CD4-positive, alpha-beta T cell treated with Interleukin-2 at 100 ng/mL for 4 hours (primary cell): ENCODE measurements around the gene MFSD11.
A peak's percentile ranks its signal among the peaks of the same experiment; 100 is the strongest.
"Not testable (repeated sequence)": the region's sequence is repeated elsewhere in the genome, so short reads cannot be mapped to it uniquely, and the experiment has no call there.

ENCODE experiments used
- DNase-seq: peaks from one replicate; pipeline ENCODE4 v3.0.0-alpha.2; 2020; ENCODE audit warnings: low spot score

Gene MFSD11

DNA sequence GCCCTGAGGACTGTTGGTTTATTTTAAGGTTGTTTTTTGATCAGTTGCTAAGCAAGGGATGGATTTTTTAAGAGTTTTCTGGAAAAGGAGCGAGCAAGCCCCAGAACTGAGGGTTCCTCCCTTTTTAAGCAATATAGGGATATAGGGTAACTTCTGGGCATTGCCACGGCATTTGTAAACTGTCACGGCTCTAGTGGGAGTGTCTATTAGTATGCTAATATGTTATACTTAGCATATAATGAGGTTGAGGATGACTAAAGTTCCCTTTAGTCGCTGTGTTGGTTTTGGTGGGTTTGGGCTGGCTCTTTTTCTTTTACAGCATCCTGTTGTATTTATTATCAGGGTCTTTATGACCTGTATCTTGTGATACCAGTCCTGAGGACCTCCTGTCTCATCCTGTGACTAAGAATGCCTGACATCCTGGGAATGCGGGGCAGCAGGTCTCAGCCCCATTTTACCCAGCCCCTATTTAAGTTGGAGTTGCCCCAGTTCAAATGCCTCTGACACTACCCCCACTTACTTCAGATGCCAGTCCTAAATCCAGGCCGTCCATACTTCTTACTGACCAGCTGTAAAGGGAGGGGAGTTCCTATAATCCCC, 59.4 kb downstream of the MFSD11 start:
- DNase-seq = no peak

DNA sequence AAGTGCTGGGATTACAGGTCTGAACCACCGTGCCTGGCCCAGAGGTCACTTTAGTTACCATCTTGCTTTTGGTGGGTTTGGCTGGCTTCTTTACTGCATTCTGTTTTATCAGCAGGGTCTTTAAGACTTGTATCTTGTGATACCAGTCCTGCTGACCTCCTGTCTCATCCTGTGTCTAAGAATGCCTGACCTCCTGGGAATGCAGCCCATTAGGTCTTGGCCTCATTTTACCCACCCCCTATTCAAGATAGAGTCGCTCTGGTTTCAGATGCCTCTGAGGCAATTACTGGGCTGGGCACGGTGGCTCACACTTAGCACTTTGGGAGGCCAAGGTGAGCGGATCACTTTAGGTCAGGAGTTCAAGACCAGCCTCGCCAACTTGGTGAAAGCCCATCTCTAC, 63.8 kb downstream of the MFSD11 start:
- no peak for DNase-seq

DNA sequence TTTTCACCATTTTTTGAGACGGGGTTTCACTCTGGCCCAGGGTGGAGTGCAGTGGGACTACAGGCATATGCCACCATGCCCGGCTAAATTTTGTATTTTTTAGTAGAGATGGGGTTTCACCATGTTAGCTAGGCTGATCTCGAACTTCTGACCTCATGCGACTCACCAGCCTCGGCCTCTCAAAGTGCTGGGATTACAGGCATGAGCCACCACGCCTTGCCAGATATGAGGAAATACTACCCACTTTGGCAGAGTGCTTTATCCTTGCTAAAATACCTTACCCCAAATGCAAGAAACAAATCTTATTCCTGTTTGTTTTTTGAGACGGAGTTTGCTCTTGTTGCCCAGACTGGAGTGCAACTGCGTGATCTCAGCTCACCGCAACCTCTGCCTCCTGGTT, 67.4 kb downstream of the MFSD11 start:
- no peak for DNase-seq

DNA sequence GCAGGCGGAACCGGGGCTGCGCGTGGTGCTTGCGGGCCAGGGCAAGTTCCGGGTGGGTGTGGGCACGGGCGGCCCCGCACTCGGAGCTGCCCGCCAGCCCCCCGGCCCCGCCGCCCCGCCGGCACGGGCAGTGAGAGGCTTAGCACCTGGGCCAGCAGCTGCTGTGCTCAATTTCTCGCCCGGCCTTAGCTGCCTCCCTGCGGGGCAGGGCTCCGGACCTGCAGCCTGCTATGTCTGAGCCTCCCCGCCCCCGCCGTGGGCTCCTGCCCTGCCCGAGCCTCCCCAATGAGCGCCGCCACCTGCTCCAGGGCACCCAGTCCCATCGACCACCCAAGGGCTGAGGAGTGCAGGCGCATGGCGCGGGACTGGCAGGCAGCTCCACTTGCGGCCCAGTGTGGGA, 68.2 kb downstream of the MFSD11 start:
- DNase-seq = not testable (repeated sequence)

DNA sequence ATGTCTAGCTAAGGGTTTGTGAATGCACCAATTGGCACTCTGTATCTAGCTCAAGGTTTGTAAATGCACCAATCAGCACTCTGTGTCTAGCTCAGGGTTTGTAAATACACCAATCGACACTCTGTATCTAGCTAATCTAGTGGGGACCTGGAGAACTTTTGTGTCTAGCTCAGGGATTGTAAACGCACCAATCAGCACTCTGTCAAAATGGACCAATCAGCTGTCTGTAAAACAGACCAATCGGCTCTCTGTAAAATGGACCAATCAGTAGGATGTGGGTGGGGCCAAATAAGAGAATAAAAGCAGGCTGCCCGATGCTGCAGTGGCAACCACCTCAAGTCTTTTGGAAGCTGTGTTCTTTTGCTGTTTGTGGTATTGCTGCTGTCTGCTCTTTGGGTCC, 68.8 kb downstream of the MFSD11 start:
- not testable (repeated sequence) for DNase-seq

DNA sequence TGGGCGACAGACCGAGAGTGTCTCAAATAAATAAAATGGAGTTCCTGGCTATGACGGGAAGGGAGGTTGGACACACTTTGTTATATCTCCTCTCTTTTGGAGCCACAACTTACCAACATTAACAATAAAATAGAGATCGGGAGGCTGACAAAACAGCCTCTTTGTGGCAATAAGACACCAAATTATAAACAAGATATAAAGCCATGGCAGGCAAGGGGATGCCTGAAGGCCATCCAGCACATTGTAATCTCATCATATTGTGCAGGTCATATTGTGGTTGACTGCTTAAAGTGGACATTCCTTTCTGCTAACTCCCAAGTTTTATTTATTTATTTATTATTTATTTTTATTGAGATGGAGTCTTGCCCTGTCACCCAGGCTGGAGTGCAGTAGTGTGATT, 70.4 kb downstream of the MFSD11 start:
- no peak for DNase-seq

DNA sequence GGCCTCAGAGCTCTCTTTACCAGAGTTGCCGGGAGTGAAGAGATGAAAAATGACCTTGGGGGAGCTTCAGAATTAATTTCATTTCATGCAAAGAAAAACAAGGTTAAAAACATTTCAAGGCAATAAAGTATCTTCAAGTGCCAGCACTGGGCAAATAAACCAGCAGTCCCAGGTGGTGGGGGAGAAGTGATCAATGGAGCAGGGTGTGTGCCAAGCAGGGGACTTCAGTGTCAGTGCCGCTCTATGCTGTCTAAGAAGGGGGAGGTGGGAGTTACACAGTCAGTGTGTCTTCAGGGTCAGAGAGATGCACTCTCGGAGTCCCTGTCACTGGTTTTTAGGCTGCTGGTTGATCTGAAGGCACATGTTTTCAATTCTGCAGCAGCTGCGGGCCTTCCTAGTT, 73.0 kb downstream of the MFSD11 start:
- no peak for DNase-seq

DNA sequence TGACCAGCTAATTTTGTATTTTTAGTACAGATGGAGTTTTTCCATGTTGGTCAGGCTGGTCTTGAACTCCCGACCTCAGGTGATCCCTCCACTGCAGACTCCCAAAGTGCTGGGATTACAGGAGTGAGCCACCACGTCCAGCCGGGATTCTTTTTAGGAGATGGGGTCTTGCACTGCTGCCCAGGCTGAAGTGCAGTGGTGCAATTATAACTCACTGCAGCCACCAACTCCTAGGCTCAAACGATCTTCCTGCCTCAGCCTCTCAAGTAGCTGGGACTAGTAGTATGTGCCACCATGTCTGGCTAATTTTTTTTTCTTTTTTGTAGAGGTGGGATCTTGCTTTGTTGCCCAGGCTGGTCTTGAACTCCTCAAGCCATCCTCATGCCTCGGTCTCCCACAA, 73.9 kb downstream of the MFSD11 start:
- DNase-seq = no peak

DNA sequence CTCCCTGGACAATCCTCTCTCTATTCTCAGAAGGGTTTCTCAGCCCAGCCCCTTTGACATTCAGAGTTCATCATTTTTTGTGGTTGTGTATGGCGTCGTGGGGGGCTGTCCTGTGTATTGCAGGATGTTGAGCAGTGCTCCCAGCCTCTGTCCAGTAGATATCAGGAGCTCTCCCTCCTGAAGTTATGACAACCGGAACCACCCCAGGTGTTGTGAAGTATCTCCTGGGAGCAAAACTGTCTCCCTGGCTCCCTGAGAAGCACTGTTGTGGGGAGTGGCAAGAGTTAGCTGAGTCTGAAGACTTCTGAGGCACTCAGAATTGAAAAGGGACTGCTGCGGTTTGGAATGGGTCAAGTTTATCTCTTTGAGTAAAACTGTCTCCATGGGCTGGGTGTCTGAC, 74.3 kb downstream of the MFSD11 start:
- no peak for DNase-seq

DNA sequence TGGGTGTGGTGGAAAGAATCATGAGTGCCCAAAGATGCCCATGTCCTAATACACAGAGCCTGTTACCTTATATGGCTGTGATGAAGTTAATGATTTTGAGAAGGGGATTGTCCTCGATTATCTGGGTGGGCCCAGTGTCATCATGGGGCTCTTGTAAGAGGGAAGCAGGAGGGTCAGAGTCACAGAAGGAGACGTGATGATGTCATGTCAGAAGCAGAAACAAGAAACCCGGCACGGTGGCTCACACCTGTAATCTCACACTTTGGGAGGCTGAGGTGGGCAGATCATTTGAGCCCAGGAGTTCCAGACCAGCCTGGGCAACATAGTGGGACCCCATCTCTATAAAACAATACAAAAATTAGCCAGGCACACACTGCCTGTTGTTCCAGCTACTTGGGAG, 75.0 kb downstream of the MFSD11 start:
- no peak for DNase-seq

DNA sequence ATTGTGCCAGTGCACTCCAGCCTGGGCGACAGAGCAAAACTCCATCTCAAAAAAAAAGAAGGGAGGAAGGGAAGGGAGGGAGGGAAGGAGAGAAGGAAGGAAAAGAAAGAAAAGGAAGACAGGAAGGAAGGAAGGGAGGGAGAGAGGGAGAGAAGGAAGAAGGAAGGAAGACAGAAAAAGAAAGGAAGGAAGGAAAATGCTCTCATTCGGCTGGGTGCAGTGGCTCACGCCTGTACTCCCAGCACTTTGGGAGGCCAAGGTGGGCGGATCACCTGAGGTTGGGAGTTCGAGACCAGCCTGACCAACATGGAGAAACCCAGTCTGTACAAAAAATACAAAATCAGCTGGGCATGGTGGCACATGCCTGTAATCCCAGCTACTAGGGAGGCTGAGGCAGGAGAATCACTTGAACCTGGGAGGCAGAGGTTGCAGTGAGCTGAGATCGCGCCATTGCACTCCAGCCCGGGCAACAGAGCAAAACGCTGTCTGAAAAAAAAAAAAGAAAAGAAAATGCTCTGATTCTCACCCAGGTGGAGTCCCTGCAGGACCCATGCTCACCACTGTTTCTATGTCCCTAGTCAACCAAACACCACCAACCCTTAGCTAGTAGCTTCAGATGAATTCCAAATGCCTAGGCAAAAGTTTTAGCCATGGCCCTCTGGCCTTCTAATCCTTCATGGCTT, 78.1 kb downstream of the MFSD11 start:
- DNase-seq = not testable (repeated sequence)

DNA sequence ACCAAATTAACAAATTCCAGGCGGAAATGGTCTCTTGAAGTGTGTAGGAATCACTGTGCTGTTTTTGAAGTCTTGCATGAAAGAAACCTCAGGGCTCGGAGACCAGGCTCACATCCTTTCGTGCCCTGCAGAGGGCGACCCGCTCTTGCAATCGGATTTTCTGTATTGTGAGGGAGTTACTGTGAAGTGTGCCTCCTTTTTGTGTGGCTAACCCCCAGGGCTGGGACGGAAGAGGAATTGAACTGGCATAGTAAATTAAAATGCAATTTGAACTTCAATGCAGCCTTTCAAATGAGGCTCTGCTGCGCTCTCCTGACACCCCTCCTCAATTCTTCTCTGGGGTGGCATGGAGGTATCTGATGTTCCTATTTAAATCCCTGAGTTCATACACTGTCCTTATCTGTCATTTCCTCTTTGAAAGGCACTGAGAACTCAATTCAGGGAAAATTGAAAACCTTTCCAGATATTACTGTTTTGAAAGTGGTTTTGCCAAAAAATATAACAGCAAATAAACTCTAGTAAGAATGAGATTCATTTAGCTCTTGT, 78.7 kb downstream of the MFSD11 start:
- DNase-seq = peak; percentile 65

DNA sequence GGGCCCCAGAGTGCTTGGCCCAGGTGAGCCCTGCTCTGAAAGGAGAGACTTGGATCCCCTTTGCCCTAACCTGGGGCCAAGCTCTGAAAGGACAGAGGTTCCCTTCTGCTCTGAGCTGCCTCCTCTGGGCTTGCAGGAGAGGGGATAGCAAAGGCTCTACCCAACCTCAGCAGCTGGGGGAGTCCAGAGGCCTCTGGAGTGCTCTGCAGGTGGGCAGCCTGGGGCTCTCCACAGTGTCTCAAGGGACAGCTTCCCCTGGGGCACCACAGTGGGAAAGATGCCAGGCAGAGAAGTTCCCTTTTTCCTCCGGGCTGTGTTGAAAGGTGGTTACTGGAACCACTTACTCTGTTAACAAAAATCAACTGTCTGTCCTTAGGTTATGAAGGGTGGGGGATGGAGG, 82.1 kb downstream of the MFSD11 start:
- no peak for DNase-seq

DNA sequence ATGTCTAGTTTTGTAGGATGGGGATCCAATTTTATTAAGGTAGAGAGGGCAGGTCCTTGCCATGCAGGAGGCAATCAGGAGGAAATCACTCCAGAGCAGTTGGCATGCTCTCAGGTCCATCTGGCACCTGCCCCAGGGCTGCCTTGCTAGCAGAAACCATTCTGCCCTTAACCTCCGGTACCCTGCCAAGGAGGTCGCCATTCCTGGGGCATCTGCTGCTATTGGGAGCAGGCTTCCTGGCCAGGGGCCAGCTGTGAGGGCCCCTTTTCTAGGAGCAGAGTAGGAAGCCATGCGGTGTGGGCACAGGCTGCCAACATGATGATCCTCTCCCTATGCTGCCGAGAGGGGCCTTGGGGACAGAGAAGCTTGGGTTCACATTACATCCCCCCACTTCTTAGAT, 82.6 kb downstream of the MFSD11 start:
- DNase-seq = no peak

DNA sequence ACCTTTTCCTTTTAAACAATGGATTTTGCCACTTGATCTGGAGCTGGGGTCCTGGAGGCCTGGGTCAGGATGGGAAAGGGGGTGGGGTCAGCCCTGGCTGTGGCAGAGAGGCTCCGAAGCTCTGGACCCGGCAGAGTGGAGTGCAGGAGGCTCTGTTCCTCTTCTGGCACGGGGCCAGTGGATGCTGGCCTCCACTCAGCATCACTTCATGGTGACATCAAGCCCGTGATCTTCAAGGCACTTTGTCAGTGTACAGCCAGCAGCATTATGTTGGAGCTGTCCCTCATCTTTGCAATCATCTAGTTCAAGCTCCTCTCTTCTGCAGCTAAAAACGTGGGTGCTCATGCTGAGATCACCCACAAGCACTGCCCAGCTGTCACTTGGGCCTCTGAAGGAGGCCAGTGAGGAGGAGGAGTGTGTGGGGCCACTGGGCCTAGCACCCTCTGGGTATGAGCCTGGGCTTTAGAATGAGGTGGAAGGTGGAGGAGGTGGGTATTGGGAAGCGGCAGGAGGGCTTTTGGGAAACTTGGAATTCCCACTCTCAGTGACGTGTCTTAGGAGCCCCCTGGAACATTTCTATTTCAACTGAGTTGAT, 84.4 kb downstream of the MFSD11 start:
- DNase-seq = no peak

DNA sequence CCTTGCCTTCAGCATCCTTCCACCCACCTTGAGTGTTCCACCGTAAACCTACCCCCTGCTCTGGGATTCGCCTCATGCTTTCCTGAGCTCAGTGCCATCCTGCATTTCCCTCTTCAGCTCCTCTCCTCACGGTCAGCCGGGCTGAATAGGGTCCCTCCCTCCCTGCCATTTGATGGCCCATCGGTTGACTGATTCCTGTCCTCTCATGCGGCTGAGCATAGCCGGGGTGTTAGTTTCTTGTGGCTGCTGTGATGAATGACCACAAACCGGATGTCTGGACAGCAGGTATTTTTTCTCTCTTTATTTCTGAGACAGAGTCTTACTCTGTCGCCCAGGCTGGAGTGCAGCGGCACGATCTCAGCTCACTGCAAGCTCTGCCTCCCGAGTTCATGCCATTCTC, 86.2 kb downstream of the MFSD11 start:
- DNase-seq = no peak

DNA sequence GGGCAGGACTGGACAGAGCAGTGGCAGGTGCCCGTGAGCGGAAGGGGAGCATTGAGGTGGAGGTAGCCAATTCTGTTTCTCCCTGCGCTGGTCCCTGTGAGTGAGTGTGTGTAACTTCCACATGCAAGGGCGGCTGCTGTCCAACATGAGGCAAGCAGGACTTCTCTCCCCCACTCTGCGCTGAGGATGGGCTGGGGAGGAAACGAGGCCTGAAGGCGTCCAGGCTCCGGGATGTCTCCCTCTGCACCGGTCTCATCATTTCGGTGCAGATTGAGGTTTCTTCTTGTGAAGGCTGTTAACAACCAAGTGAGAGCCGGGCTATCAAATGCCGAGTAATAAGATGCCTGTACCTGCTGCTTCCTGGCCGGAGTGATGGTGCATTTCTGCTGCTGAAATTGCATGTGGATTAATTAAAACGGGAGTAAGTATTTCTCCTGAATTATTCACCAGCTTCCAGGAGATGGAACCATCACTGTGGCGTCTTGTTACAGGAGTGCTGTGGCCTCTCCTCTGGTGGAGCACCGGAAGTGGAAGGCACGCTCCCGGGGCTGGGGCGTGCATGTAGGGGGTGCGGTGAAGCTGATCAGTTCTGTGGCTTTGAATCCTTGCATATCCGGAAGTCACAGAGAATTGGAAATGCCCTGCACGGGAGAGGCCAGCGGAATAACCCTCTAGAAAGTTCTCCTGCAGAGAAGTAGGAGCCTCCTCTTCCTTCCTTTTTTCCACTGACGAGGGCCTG, 88.6 kb downstream of the MFSD11 start:
- no peak for DNase-seq

DNA sequence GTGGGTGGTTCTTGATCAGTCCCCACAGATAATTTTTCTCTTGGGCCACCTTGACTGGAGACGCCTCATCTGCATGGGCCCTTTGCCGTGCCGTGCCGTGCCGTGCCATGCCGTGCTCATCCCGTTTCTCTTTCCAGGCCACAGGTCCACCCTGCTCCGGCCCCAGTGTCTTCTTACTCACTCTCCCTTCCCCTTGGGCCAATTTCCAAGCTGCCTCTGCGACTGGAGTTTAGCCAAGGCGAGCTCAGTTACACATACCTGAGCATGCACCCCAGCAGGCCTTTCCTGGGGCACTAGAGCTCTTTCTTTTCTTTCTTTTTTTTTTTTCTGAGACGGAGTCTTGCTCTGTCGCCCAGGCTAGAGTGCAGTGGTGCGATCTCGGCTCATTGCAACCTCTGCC, 89.8 kb downstream of the MFSD11 start:
- no peak for DNase-seq
